Measurements from ENCODE around the gene SCG5. TPM values are rescaled to one million over a fixed set of nuclear protein-coding genes. Genes with fewer than 3 reads are reported as not detected.

SCG5 gene
- total and polyA plus RNA-seq, 2 of the 13 experiments (the other 11 are each of a cell fraction or from before 2014, with no cell fraction given): 2.3 to 3.5 TPM

- TF ChIP-seq PCBP1 (IDR thresholded peaks at IDR 0.05; ENCODE audit: borderline replicate concordance, low read depth, low read length) (no peak), ZNF354B (CRISPR knock-in tag; IDR thresholded peaks at IDR 0.05) (no peak), SP140L (CRISPR knock-in tag; IDR thresholded peaks at IDR 0.05; ENCODE audit: borderline replicate concordance) (no peak), SKIL (CRISPR knock-in tag; IDR thresholded peaks at IDR 0.05; ENCODE audit: borderline replicate concordance) (no peak)
- TF ChIP-seq, protein P1, sequence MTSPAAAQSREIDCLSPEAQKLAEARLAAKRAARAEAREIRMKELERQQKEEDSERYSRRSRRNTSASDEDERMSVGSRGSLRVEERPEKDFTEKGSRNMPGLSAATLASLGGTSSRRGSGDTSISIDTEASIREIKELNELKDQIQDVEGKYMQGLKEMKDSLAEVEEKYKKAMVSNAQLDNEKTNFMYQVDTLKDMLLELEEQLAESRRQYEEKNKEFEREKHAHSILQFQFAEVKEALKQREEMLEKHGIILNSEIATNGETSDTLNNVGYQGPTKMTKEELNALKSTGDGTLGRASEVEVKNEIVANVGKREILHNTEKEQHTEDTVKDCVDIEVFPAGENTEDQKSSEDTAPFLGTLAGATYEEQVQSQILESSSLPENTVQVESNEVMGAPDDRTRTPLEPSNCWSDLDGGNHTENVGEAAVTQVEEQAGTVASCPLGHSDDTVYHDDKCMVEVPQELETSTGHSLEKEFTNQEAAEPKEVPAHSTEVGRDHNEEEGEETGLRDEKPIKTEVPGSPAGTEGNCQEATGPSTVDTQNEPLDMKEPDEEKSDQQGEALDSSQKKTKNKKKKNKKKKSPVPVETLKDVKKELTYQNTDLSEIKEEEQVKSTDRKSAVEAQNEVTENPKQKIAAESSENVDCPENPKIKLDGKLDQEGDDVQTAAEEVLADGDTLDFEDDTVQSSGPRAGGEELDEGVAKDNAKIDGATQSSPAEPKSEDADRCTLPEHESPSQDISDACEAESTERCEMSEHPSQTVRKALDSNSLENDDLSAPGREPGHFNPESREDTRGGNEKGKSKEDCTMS (CRISPR knock-in tag; conservative IDR thresholded peaks at IDR 0.05): no peak
These were observed 80.6 kb downstream of the SCG5 start (continued) for GRCh38 chr15:32722136-32722535.

GRCh38 chr15:32723171-32723948, 81.8 kb downstream of the SCG5 start:
- POLR2A ChIA-PET: no interaction called here
- no peak for FAIRE-seq
- DNase-seq (ENCODE audit: low spot score): no peak
- ATAC-seq: no peak
- H3K36me3 ChIP-seq (replicated peaks in 1 of 2; ENCODE audit: control insufficient read depth in 1 of 2, insufficient read depth in 2 of 2, low read length in 2 of 2): no peaks in the 10 kb centered on the region
- TF ChIP-seq TSC22D2 (CRISPR knock-in tag; IDR thresholded peaks at IDR 0.05; ENCODE audit: borderline replicate concordance): no peak
- no peak for TF ChIP-seq ZNF235 (CRISPR knock-in tag; IDR thresholded peaks at IDR 0.05; ENCODE audit: borderline replicate concordance)
- TF ChIP-seq MLLT10 (CRISPR knock-in tag; IDR thresholded peaks at IDR 0.05): no peak
- TF ChIP-seq ZNF550 (CRISPR knock-in tag; IDR thresholded peaks at IDR 0.05; ENCODE audit: borderline replicate concordance): no peak
- TF ChIP-seq, protein P2, sequence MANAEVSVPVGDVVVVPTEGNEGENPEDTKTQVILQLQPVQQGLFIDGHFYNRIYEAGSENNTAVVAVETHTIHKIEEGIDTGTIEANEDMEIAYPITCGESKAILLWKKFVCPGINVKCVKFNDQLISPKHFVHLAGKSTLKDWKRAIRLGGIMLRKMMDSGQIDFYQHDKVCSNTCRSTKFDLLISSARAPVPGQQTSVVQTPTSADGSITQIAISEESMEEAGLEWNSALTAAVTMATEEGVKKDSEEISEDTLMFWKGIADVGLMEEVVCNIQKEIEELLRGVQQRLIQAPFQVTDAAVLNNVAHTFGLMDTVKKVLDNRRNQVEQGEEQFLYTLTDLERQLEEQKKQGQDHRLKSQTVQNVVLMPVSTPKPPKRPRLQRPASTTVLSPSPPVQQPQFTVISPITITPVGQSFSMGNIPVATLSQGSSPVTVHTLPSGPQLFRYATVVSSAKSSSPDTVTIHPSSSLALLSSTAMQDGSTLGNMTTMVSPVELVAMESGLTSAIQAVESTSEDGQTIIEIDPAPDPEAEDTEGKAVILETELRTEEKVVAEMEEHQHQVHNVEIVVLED (CRISPR knock-in tag; IDR thresholded peaks at IDR 0.05; ENCODE audit: borderline replicate concordance): no peak
- TF ChIP-seq ZNF570 (CRISPR knock-in tag; IDR thresholded peaks at IDR 0.05; ENCODE audit: borderline replicate concordance): no peak
- TF ChIP-seq PTBP1 (IDR thresholded peaks at IDR 0.05; ENCODE audit: low read depth, low read length, poor library complexity, severe bottlenecking): no peak
- in situ Hi-C loops (cut with HindIII; ENCODE audit: extremely low pct_ligation_motif_present, low pct_unique_long_range_greater_than_20kb): no loop called here
- no TSS peak for BruUV-seq (replicated peaks)
- H3K4me3 ChIP-seq (replicated peaks in 1 of 3; ENCODE audit: insufficient read depth in 1 of 3, low read depth in 2 of 3, low read length in 3 of 3): no peak overlapping the region
- no peak overlapping the region for H2AFZ ChIP-seq (ENCODE audit: low read length)
- 69% methylated on average over 2 of the region's 2 CpGs for WGBS (ENCODE audit: low lambda C conversion rate)
- CTCF ChIA-PET (ENCODE audit: low intra/inter-chr PET ratio, low total read pairs): no interaction called here
- H4K20me1 ChIP-seq (ENCODE audit: insufficient read depth, low read length): no peaks in the 10 kb centered on the region
- H3K27me3 ChIP-seq (ENCODE audit: control insufficient read depth in 1 of 2, insufficient read depth in 2 of 2, low read length in 2 of 2): peaks cover 6 to 28% of the 10 kb centered on the region in 2 experiments
- H3K79me2 ChIP-seq (ENCODE audit: insufficient read depth, low read length): no peaks in the 10 kb centered on the region
- no peak overlapping the region for H3K9ac ChIP-seq (ENCODE audit: insufficient read depth, low read depth, low read length)
- intact Hi-C loops (cut with micrococcal nuclease; ENCODE audit: unreplicated experiment): no loop called here
- no peaks in the 10 kb centered on the region for H3K9me3 ChIP-seq (ENCODE audit: low read length)
- no peak overlapping the region for H3K4me2 ChIP-seq (ENCODE audit: low read depth, low read length)
- H3K4me1 ChIP-seq (ENCODE audit: insufficient read depth, low read length): peaks cover 15% of the 10 kb centered on the region; the same call in 1 of the 2 replicates
- no peak overlapping the region for H3K27ac ChIP-seq (ENCODE audit: extremely low read length, insufficient read depth, low read length)
